SK-N-SH treated with all-trans-retinoic acid at 6 μM for 48 hours (cell line): Measurements from ENCODE around the gene MLLT11.

Experiments
- CREB5 ChIP-seq: fragments of 250-450 bp; sonication (Bioruptor Pico); IDR thresholded peaks from 2 replicates; pipeline ENCODE4 v1.5.1; 2020; ENCODE audit warnings: low read depth, mild to moderate bottlenecking, moderate library complexity
- GLIS3 ChIP-seq: fragments of 250-450 bp; sonication (Bioruptor Pico); IDR thresholded peaks from 2 replicates; pipeline ENCODE4 v1.5.0; 2020; ENCODE audit warnings: mild to moderate bottlenecking, moderate library complexity
- ISL1 ChIP-seq: fragments of 250-450 bp; sonication (Bioruptor Pico); IDR thresholded peaks from 2 replicates; pipeline ENCODE4 v2.1.2; 2022; ENCODE audit warnings: mild to moderate bottlenecking, moderate library complexity
- OSR1 ChIP-seq: fragments of 250-450 bp; sonication (Bioruptor Pico); IDR thresholded peaks from 2 replicates; pipeline ENCODE4 v1.8.0; 2022; ENCODE audit warnings: moderate library complexity, mild to moderate bottlenecking, inconsistent platforms
- PATZ1 ChIP-seq: fragments of 250-450 bp; sonication (Bioruptor Pico); IDR thresholded peaks from 2 replicates; pipeline ENCODE4 v1.8.0; 2020; ENCODE audit warnings: mild to moderate bottlenecking, moderate library complexity, borderline replicate concordance
- RARB ChIP-seq: fragments of 250-450 bp; sonication (Bioruptor Pico); IDR thresholded peaks from 2 replicates; pipeline ENCODE4 v1.8.0; 2021; ENCODE audit warnings: mild to moderate bottlenecking, moderate library complexity
- SNAI2 ChIP-seq: fragments of 250-450 bp; sonication (Bioruptor Pico); IDR thresholded peaks from 2 replicates; pipeline ENCODE4 v1.5.0; 2020; ENCODE audit warnings: mild to moderate bottlenecking, moderate library complexity
- TOX ChIP-seq: fragments of 250-450 bp; sonication (Bioruptor Pico); IDR thresholded peaks from 2 replicates; pipeline ENCODE4 v1.8.0; 2021; ENCODE audit warnings: mild to moderate bottlenecking, moderate library complexity, borderline replicate concordance
- ZFP3 ChIP-seq: fragments of 250-450 bp; sonication (Bioruptor Pico); IDR thresholded peaks from 2 replicates; pipeline ENCODE4 v1.5.0; 2020; ENCODE audit warnings: mild to moderate bottlenecking, moderate library complexity
- ZNF8 ChIP-seq: fragments of 450-650 bp; formaldehyde crosslinking; IDR thresholded peaks from 2 replicates; pipeline ENCODE4 v1.5.0; 2020; ENCODE audit warnings: mild to moderate bottlenecking, moderate library complexity
- TF ChIP-seq, protein P1 (sequence below): fragments of 250-450 bp; sonication (Bioruptor Pico); IDR thresholded peaks from 2 replicates; pipeline ENCODE4 v1.8.0; 2021; ENCODE audit warnings: low read depth, mild to moderate bottlenecking, moderate library complexity, borderline replicate concordance

DNA sequence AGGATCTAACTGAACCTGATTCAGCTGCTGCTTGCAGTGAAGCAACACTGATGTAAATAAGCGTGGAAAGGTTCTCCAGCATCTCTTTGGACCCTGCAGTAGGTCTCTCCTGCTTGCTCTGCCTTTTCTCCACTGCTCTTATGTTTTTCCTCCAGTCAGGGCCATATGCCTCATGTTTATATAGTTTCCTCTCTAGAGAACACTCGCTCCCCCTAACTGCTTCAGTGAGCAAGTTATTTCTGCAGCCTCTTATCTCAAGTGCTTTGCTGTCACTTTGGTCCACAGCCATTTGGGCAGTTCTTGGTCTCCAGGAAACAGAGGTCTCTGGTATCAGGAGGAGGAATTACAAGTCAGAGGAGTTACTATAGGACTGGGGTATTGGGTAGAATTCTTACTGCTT lies 46.7 kb upstream of the MLLT11 start:
- TF ChIP-seq ZNF8 (CRISPR knock-in tag), result no peak
- no peak for TF ChIP-seq PATZ1 (CRISPR knock-in tag)
- no peak for TF ChIP-seq OSR1 (CRISPR knock-in tag)
- TF ChIP-seq, protein P1, sequence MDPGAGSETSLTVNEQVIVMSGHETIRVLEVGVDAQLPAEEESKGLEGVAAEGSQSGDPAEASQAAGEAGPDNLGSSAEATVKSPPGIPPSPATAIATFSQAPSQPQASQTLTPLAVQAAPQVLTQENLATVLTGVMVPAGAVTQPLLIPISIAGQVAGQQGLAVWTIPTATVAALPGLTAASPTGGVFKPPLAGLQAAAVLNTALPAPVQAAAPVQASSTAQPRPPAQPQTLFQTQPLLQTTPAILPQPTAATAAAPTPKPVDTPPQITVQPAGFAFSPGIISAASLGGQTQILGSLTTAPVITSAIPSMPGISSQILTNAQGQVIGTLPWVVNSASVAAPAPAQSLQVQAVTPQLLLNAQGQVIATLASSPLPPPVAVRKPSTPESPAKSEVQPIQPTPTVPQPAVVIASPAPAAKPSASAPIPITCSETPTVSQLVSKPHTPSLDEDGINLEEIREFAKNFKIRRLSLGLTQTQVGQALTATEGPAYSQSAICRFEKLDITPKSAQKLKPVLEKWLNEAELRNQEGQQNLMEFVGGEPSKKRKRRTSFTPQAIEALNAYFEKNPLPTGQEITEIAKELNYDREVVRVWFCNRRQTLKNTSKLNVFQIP (CRISPR knock-in tag), result no peak
- no peak for TF ChIP-seq RARB (CRISPR knock-in tag)
- no peak for TF ChIP-seq CREB5 (CRISPR knock-in tag)
- TF ChIP-seq SNAI2 (CRISPR knock-in tag), result no peak
- no peak for TF ChIP-seq ZFP3 (CRISPR knock-in tag)
- TF ChIP-seq ISL1 (CRISPR knock-in tag), result no peak
- TF ChIP-seq GLIS3 (CRISPR knock-in tag), result no peak
- no peak for TF ChIP-seq TOX (CRISPR knock-in tag)
